GF-D8 (cell line): ENCODE measurements around the gene MCF2L2.
A peak's percentile ranks its signal among the peaks of the same experiment; 100 is the strongest.
"Not testable (repeated sequence)": the region's sequence is repeated elsewhere in the genome, so short reads cannot be mapped to it uniquely, and the experiment has no call there.

Experiments
- DNase-seq: peaks from one replicate; lab custom pipeline; 2025; lab: John Stamatoyannopoulos, UW

The MCF2L2 gene

GRCh38 chr3:183396662-183397391, 31.6 kb downstream of the MCF2L2 start:
- no peak for DNase-seq

DNA sequence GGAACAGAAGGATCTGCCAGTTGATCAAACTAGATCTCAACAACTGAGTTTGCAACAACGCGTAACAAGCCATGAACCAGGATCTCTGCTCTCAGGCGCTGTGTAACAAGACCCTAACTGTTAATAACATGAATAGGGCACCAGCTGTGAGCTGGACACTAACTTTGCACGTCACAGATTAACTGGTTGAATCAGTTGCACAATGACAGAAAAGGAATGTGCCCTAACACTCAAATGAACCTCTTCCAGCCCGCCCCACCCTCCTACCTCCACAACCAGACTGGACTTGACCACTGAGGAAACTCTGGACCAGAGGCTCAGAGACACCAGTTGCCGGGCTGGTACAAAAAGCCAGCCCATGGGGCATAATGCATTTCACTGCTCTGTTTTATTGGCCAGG, 34.3 kb downstream of the MCF2L2 start:
- DNase-seq: no peak

- DNase-seq: no peak
Measured at GRCh38 chr3:183393625-183394024, 34.8 kb downstream of the MCF2L2 start.

DNA sequence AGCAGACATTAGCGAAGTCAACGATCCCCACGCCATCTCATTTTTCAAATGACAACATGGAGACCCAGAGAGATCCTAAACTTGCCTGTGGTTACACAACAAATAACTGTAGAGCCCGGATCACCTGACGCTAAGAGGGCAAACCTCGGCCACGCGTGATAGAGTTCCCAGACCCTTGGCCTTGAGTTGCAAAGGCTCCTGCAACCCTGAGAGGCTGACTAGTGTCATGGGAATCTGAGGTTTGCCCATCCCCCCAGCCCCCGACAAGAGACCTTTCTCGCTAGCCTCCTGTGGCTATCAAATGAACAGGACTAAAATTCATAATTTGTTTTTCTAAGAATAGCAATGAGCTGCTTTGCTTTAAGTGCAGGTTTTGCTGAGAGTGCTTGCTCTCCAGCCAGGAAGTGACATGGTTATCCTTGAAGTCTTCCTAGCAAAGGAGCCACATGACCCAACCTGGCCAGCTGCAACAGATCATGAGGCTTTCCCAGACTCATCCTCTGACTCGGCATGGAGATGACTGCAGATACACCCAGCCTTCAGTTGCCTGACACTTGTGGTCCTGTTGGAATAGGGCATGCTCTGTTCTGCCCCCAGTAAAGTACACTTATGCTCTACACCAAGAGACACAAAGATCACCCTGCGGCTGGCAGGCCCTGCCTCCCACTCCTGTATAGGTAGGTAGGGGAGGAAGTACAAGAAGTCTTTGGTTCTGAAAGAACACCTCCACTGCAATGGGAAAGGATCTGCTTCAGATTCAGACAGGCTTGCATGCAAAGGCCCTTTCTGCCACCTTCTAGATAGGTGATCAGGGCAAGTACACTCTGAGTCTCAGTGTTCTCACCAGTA, 36.0 kb downstream of the MCF2L2 start:
- no peak for DNase-seq

GRCh38 chr3:183391460-183391859, 37.0 kb downstream of the MCF2L2 start:
- DNase-seq: no peak

GRCh38 chr3:183390844-183391243, 37.6 kb downstream of the MCF2L2 start:
- no peak for DNase-seq

GRCh38 chr3:183388213-183388895, 40.1 kb downstream of the MCF2L2 start:
- no peak for DNase-seq

DNA sequence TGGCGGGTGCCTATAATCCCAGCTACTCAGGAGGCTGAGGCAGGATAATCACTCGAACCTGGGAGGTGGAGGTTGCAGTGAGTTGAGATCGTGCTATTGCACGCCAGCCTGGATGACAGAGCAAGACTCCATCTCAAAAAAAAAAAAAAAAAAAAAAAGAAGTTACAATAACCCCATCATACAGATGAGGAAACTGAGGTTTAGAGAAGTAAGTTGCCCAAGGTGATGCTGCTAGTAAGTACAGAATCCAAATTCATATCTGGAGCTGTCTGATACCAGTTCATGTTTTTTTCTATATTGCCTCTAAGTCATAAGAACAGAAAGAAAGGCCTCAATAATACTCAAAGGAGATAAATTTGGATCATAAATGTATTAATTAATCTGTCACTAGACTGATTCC, 40.6 kb downstream of the MCF2L2 start:
- DNase-seq: no peak

DNA sequence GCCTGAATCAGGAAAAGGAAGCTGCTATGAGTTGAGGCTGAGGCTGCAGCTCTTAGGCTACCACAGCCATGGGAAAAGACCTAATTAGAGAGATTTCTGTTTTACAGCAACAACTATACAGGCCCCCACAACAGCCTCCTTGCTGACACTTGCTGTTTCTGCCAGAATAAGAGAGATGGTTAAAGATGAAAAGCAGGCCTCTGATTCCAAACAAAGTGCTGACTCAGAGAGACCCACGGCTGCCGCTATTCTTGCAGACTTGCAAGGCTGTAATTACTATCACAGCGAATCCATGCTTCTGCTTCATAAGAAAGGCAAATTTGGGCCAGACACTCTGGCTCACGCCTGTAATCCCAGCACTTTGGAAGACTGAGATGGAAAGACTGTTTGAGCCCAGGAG, 41.8 kb downstream of the MCF2L2 start:
- DNase-seq: no peak

GRCh38 chr3:183385698-183386613, 42.5 kb downstream of the MCF2L2 start:
- DNase-seq: peak; percentile 58

DNA sequence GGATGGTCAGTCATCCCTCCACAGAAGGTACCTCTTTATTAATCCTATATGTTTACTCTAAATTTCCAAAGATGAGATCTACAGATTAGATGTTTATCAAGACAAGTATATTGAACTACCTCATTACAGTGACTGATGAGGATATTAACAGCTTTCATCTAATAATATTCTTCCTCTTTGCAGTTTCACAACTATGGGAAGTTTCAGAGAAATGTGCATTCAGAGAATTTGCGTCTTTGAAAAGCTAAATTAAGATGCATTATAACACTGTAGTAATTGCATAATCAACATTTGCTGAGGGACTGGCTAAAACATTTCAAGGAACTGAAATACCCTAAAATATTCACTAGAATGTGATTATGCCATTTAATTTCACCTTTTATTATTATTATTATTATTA, 46.7 kb downstream of the MCF2L2 start:
- DNase-seq: no peak

DNA sequence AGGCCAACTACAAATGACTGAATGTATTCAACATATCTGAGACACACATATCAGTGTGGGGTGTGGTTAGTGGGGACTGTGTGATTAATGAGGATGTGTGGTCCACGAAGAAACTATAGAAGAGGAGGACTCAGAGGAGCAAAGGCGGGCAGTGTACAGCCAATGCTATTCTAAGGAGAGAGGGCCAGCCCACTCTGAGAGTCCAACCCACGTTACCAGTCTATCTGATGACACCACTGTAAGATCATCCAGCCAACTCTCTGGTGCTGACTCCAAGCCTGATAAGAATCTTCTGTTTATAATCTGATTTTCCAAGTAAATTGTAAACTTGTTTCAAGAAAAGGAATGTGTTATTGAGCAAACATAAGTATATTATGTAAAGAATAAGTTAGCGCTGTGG, 47.2 kb downstream of the MCF2L2 start:
- peak; percentile 13 for DNase-seq

DNA sequence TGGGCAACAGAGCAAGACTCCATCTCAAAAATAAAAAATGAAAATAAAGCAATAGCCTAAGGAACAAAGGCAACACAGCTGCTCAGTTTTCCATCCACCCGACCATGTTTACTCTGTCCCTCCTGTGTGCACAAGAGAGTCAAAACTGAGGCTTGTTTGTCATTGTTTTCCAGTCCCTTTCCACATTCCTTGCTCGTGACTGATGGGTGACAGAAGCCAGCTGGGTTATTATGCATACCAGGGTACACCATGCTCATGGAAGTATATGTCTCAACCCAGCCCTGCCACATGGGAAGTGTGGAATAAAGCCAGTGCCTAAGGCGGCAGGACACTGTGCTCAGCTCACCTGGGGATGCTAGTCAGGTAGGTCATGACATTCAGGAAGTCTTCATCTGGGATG, 49.5 kb downstream of the MCF2L2 start:
- no peak for DNase-seq

- no peak for DNase-seq
Measured at GRCh38 chr3:183378545-183378944, 49.9 kb downstream of the MCF2L2 start.

- no peak for DNase-seq
Measured at GRCh38 chr3:183378008-183378407, 50.4 kb downstream of the MCF2L2 start.

- DNase-seq: no peak
Measured at GRCh38 chr3:183377307-183377959, 51.0 kb downstream of the MCF2L2 start.

DNA sequence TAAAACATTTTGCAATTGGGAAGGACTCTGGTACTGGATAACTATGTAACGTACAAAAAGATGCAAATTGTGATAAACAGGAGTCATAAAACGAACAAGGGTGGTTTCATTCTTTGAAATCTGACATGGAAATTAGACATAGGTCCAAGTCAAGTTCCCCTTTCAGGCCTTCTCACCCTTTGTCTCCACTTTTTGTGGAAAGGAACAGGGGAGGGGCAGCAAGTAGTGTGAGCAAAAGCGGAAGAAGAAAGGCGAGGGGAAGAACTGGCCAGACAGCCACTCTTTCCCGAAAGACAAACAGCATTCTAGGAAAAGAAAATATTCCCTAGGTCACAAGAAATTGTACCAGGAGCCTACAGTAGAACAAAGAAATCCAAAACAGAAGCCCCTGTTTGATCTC, 52.6 kb downstream of the MCF2L2 start:
- peak; percentile 78 for DNase-seq

DNA sequence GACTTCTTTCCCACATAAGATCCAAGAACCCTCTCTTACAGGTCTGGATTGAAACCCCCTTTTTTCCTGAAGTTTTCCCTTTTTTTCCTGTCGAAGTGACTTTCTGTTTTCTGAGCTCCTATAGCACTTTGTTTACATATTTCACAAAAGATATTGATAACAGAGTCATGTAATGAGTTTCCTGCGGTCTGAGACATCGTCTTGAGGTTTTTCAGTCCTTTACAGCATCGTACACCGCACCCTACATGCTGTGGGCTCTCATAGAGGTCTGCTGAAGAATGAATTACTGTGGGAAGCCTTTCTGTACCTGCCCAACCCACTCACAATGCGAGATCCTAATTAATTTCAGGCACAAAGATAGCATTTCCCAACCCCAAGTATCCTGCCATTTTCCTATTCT, 53.1 kb downstream of the MCF2L2 start:
- DNase-seq: no peak

DNA sequence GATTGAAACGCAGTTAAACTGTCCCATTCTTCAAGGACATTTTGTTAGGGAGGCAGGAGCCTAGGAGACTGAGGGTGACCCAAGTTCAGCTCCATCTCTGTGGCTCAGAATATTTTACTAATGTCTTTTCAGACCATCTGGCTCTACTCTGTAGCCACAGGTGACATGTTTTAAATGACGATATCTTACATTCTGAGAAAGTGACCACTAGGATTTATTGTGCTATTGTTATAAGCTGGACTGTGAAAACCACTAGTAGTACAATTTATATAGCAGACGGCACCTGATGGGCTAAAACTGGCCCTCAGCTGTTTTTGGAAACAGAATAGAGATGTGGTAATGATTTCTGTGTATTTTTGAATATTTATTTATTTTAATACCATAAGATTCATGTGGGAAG, 55.5 kb downstream of the MCF2L2 start:
- no peak for DNase-seq

- DNase-seq: not testable (repeated sequence)
Measured at GRCh38 chr3:183371600-183371968, 56.8 kb downstream of the MCF2L2 start.

- DNase-seq: no peak
Measured at GRCh38 chr3:183370391-183370790, 58.0 kb downstream of the MCF2L2 start.
